Astrocyte (in vitro differentiated cells and primary cell): Measurements from ENCODE around the gene CELSR2. TPM values are rescaled to one million over a fixed set of nuclear protein-coding genes. Genes with fewer than 3 reads are reported as not detected.

Experiments used
- DNase-seq: peaks from one replicate; pipeline ENCODE4 v3.0.0-alpha.2; 2010; ENCODE audit warnings: low read depth
- FAIRE-seq: peaks from 2 replicates; lab custom pipeline; 2011; peaks lifted over from hg19 to GRCh38; lab: Jason Lieb, UNC
- H2AFZ ChIP-seq: 2 replicates; pipeline ENCODE4 v1.6.0; 2012; ENCODE audit warnings: low read depth, low read length, inconsistent platforms
- H3K27ac ChIP-seq: 2 replicates; pipeline ENCODE4 v1.5.1; 2011; ENCODE audit warnings: low read depth, low read length, inconsistent platforms
- H3K27me3 ChIP-seq: 2 replicates; pipeline ENCODE4 v1.6.0; 2011; ENCODE audit warnings: low read length, inconsistent platforms; ENCODE audit not compliant: insufficient read depth
- H3K36me3 ChIP-seq: 2 replicates; pipeline ENCODE4 v1.5.1; 2011; ENCODE audit warnings: low read length, inconsistent platforms; ENCODE audit not compliant: insufficient read depth
- H3K4me1 ChIP-seq: 2 replicates; pipeline ENCODE4 v1.5.1; 2011; ENCODE audit warnings: low read length, inconsistent platforms; ENCODE audit not compliant: insufficient read depth
- H3K4me2 ChIP-seq: 2 replicates; pipeline ENCODE4 v1.6.0; 2012; ENCODE audit warnings: low read length, inconsistent platforms
- H3K4me3 ChIP-seq: 2 replicates; pipeline ENCODE4 v1.5.1; 2011; ENCODE audit warnings: low read depth, mild to moderate bottlenecking, low read length, inconsistent platforms; ENCODE audit not compliant: insufficient read depth
- H3K79me2 ChIP-seq: 2 replicates; pipeline ENCODE4 v1.6.0; 2012; ENCODE audit warnings: mild to moderate bottlenecking, low read length, inconsistent platforms; ENCODE audit not compliant: insufficient read depth
- H3K9ac ChIP-seq: 2 replicates; pipeline ENCODE4 v1.6.0; 2012; ENCODE audit warnings: mild to moderate bottlenecking, low read length, inconsistent platforms
- H3K9me3 ChIP-seq: 2 replicates; pipeline ENCODE4 v1.5.1; 2012; ENCODE audit warnings: low read depth, mild to moderate bottlenecking, low read length, inconsistent platforms; ENCODE audit not compliant: insufficient read depth
- H4K20me1 ChIP-seq: 2 replicates; pipeline ENCODE4 v1.6.0; 2012; ENCODE audit warnings: low read length, inconsistent platforms; ENCODE audit not compliant: insufficient read depth
- H3K27ac Mint-ChIP-seq: one replicate; pipeline ENCODE4 v1.8.0; 2021; ENCODE audit warnings: mild to moderate bottlenecking, mixed read lengths; ENCODE audit not compliant: unreplicated experiment
- H3K27me3 Mint-ChIP-seq: one replicate; pipeline ENCODE4 v1.8.0; 2021; ENCODE audit warnings: low read depth, mixed read lengths; ENCODE audit not compliant: unreplicated experiment
- H3K36me3 Mint-ChIP-seq: one replicate; pipeline ENCODE4 v1.8.0; 2021; ENCODE audit warnings: low read depth, mixed read lengths; ENCODE audit not compliant: unreplicated experiment
- H3K4me1 Mint-ChIP-seq: one replicate; pipeline ENCODE4 v1.8.0; 2021; ENCODE audit warnings: low read depth, mixed read lengths; ENCODE audit not compliant: unreplicated experiment
- H3K4me3 Mint-ChIP-seq: one replicate; pipeline ENCODE4 v1.8.0; 2021; ENCODE audit warnings: mild to moderate bottlenecking, moderate library complexity, mixed read lengths; ENCODE audit not compliant: unreplicated experiment
- H3K9me3 Mint-ChIP-seq: one replicate; pipeline ENCODE4 v1.8.0; 2021; ENCODE audit warnings: mild to moderate bottlenecking, mixed read lengths; ENCODE audit not compliant: unreplicated experiment
- EZH2 ChIP-seq: IDR thresholded peaks from 2 replicates; pipeline ENCODE4 v1.6.1; 2012; ENCODE audit warnings: mild to moderate bottlenecking, low read length, inconsistent platforms; ENCODE audit not compliant: insufficient read depth
- total RNA-seq: library from RNA; stranded (reverse); gene quantifications from 2 replicates; pipeline ENCODE4 v1.2.1, GENCODE V29; 2021
- TF ChIP-seq, protein P1 (sequence below): IDR thresholded peaks from 2 replicates; pipeline ENCODE4 v1.5.1; 2011; ENCODE audit warnings: low read depth, mild to moderate bottlenecking, inconsistent platforms, low read length, moderate library complexity; ENCODE audit not compliant: insufficient read depth

The CELSR2 gene
- total RNA-seq, 1 donor from 2014 or later, result 10.0 TPM

DNA sequence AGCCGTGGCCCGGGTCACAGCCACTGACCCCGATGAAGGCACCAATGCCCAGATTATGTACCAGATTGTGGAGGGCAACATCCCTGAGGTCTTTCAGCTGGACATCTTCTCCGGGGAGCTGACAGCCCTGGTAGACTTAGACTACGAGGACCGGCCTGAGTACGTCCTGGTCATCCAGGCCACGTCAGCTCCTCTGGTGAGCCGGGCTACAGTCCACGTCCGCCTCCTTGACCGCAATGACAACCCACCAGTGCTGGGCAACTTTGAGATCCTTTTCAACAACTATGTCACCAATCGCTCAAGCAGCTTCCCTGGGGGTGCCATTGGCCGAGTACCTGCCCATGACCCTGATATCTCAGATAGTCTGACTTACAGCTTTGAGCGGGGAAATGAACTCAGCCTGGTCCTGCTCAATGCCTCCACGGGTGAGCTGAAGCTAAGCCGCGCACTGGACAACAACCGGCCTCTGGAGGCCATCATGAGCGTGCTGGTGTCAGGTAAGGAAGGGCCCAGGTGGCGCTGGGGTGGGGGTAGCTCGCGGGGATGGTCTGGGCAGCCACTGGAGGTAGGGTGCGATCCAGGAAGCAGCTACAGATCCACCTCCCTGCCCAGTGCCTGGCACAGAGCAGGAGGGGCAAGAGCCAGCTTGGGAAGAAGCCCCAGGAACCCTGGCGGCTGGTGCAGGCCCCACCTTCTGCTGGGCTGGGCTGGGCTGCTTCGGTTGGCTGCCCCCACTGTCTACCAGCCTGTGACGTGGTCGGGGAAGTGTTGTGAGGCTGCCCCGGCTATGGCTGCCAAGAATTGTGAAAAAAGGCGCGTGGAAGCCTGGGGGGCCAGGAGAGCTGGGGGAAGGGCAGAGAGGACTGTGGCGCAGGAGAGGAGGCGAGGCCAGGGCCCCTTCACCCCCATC is 3.8 kb downstream of the CELSR2 start:
- Histone ChIP-seq H3K9me3 (no peaks in the 10 kb centered on the region), H3K27ac (peak overlapping the region; percentile 26), H3K4me3 (no peak overlapping the region), H3K4me2 (peak overlapping the region; percentile 54), H3K9ac (peak overlapping the region; percentile 28), H3K79me2 (peaks cover 4% of the 10 kb centered on the region), H4K20me1 (no peaks in the 10 kb centered on the region), H2AFZ (peak overlapping the region; percentile 54), H3K36me3 (no peaks in the 10 kb centered on the region), H3K27me3 (no peaks in the 10 kb centered on the region), H3K4me1 (peaks cover 30% of the 10 kb centered on the region)
- TF ChIP-seq EZH2, result no peak
- TF ChIP-seq, protein P1, sequence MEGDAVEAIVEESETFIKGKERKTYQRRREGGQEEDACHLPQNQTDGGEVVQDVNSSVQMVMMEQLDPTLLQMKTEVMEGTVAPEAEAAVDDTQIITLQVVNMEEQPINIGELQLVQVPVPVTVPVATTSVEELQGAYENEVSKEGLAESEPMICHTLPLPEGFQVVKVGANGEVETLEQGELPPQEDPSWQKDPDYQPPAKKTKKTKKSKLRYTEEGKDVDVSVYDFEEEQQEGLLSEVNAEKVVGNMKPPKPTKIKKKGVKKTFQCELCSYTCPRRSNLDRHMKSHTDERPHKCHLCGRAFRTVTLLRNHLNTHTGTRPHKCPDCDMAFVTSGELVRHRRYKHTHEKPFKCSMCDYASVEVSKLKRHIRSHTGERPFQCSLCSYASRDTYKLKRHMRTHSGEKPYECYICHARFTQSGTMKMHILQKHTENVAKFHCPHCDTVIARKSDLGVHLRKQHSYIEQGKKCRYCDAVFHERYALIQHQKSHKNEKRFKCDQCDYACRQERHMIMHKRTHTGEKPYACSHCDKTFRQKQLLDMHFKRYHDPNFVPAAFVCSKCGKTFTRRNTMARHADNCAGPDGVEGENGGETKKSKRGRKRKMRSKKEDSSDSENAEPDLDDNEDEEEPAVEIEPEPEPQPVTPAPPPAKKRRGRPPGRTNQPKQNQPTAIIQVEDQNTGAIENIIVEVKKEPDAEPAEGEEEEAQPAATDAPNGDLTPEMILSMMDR, result no peak
- no peak for DNase-seq
- H3K4me1 Mint-ChIP-seq, result peaks cover 16% of the 10 kb centered on the region
- FAIRE-seq, result no peak
- no peaks in the 10 kb centered on the region for H3K9me3 Mint-ChIP-seq
- H3K36me3 Mint-ChIP-seq, result peaks cover 9% of the 10 kb centered on the region
- H3K27ac Mint-ChIP-seq, result peak overlapping the region; percentile 41
- H3K27me3 Mint-ChIP-seq, result peaks cover 2% of the 10 kb centered on the region
- no peak overlapping the region for H3K4me3 Mint-ChIP-seq

DNA sequence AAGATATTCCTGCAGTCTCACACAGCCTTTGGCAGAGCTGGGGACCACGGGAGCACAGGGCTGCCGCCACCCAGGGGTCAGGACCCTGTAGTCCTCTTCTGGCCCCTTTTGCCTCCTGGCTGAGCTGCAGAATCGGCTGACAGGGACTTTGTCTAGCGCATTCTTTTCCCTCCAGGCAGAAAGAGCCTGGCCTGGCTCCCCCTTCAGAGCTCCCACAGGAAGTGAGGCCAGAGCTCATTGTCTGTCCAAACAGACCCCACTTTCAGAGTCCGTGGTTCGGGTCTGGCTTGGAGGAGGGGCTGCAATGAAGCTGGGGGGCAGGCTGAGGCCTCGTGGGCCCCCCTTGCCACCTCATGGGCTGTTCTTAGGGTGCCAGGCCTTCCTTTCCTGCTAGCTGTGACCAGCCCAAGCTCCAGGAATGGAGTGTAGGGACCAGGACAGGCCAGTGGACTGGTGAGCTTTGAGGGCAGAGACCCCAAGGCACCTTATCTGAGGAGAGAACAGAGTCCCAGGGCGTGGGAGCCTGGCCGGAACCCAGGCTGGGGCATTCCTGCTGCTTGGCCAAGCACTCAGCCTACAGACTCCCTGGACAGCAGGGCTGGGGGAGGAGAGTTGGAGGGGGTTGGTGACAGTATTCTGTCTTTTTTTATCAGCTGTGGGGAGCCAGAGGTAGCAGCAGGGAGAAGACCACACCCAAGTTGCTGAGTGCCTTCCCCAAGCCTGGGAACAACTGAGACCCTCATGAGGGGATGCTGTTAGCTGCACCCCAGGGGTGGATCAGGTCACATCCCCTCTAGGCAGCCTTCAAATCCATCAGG is 4.7 kb downstream of the CELSR2 start:
- Mint-ChIP-seq H3K4me1 (peaks cover 13% of the 10 kb centered on the region), H3K27me3 (peaks cover under 1% of the 10 kb centered on the region), H3K27ac (peak overlapping the region; percentile 41), H3K4me3 (no peak overlapping the region), H3K36me3 (peaks cover 9% of the 10 kb centered on the region), H3K9me3 (no peaks in the 10 kb centered on the region)
- H3K27ac ChIP-seq, result peak overlapping the region; percentile 26
- TF ChIP-seq, protein P1, result no peak
- no peak for TF ChIP-seq EZH2
- H3K4me2 ChIP-seq, result peak overlapping the region; percentile 54
- peak overlapping the region; percentile 54 for H2AFZ ChIP-seq
- H3K27me3 ChIP-seq, result no peaks in the 10 kb centered on the region
- DNase-seq, result no peak
- H3K36me3 ChIP-seq, result no peaks in the 10 kb centered on the region
- H3K9me3 ChIP-seq, result no peaks in the 10 kb centered on the region
- FAIRE-seq, result no peak
- H3K4me3 ChIP-seq, result no peak overlapping the region
- H3K79me2 ChIP-seq, result peaks cover 4% of the 10 kb centered on the region
- H3K4me1 ChIP-seq, result peaks cover 27% of the 10 kb centered on the region
- peak overlapping the region; percentile 28 for H3K9ac ChIP-seq
- H4K20me1 ChIP-seq, result no peaks in the 10 kb centered on the region
